Heart left ventricle (tissue), 16 donors: ENCODE results near the gene CAPN11. TPM values are rescaled to one million over a fixed set of nuclear protein-coding genes. Genes with fewer than 3 reads are reported as not detected.
"Not testable (repeated sequence)": the region's sequence is repeated elsewhere in the genome, so short reads cannot be mapped to it uniquely, and the experiment has no call there.

Source experiments
- ATAC-seq, 4 donors: fragments of 200-7000 bp; cut with Tn5 transposase; one replicate each; pipeline ENCODE4 v1.9.1; 2020 to 2022; ENCODE audit warnings: moderate library complexity in 4 of 4, mild to moderate bottlenecking in 3 of 4, moderate number of reproducible peaks in 1 of 4
- DNase-seq, 5 donors: peaks; one replicate each; pipeline ENCODE4 v3.0.0-alpha.2; 2020
- H3K27ac ChIP-seq, 12 donors: fragments of 200-600 bp; sonication (generic) in 4 of 12; one replicate each; pipeline versions ENCODE4 v1.5.0 to v1.8.0; 2016 to 2022; ENCODE audit warnings: mild to moderate bottlenecking in 2 of 12
- H3K27me3 ChIP-seq, 9 donors: fragments of 200-600 bp; sonication (generic) in 2 of 9; one replicate each; pipeline versions ENCODE4 v1.5.1 to v1.8.0; 2016 to 2022; ENCODE audit warnings: mild to moderate bottlenecking in 3 of 9
- H3K36me3 ChIP-seq, 9 donors: fragments of 200-600 bp; sonication (generic) in 2 of 9; one replicate each; pipeline versions ENCODE4 v1.5.0 to v1.8.0; 2018 to 2022; ENCODE audit warnings: mild to moderate bottlenecking in 2 of 9
- H3K4me1 ChIP-seq, 12 donors: fragments of 200-600 bp; sonication (generic) in 4 of 12; one replicate each; pipeline versions ENCODE4 v1.5.0 to v1.8.0; 2016 to 2022; ENCODE audit warnings: mild to moderate bottlenecking in 3 of 12
- H3K4me3 ChIP-seq, 12 donors: fragments of 200-600 bp; sonication (generic) in 4 of 12; one replicate each; pipeline versions ENCODE4 v1.5.0 to v1.8.0; 2017 to 2022; ENCODE audit warnings: mild to moderate bottlenecking in 9 of 12, moderate library complexity in 4 of 12
- H3K9me3 ChIP-seq, 12 donors: fragments of 200-600 bp; sonication (generic) in 4 of 12; one replicate each; pipeline versions ENCODE4 v1.5.0 to v1.8.0; 2016 to 2022; ENCODE audit warnings: mild to moderate bottlenecking in 1 of 12
- CTCF ChIP-seq, 12 donors: fragments of 200-600 bp; sonication (generic) in 4 of 12; IDR thresholded peaks; one replicate each; pipeline versions ENCODE4 v1.5.0 to v1.8.0; 2018 to 2022; ENCODE audit warnings: antibody characterized with exemption in 12 of 12, mild to moderate bottlenecking in 5 of 12
- POLR2A ChIP-seq, 2 donors: fragments of 450-650 bp; IDR thresholded peaks; one replicate each; pipeline ENCODE4 v1.6.1; 2017; ENCODE audit warnings: antibody characterized with exemption in 2 of 2, mild to moderate bottlenecking in 2 of 2, moderate library complexity in 2 of 2
- WGBS, 4 donors: extraction: QIAGEN DNeasy Blood & Tissue Kit in 2 of 4; methylation state at CpG; one replicate each; pipeline versions ENCODE4 v1.1.5 to v1.1.7; 2013 to 2018; 5-methylcytosine and 5-hydroxymethylcytosine counted together
- intact Hi-C, 10 donors: fragments of 100-400 bp; cut with DNase I; formaldehyde crosslinking; loops; one replicate each; pipeline versions ENCODE4 v1.11.1 to v1.14.2; 2022
- polyA plus RNA-seq, 2 donors: library from polyadenylated mRNA; stranded (reverse); fragments of 200-250 nt; gene quantifications; one replicate each; pipeline ENCODE4 v1.2.3, GENCODE V29; 2013
- total RNA-seq, 9 donors: library from RNA; depleted of rRNA in 2 of 9; stranded (reverse); fragments of >200 nt in 2 of 9; fragmentation: NEBNext Ultra II Directional in 3 of 9; extraction: Animal tissue kit (Norgen Biotek cat#: 25700) in 3 of 9; gene quantifications; one replicate each; pipeline versions ENCODE4 v1.1.0 to v1.2.4, GENCODE V29; 2016 to 2023
- donor health status: ischemic (EF 13 %, LVEDD 7.1; RV severe dilation, severe dysfunction).
- donor health status: healthy with polysubstance abuse.
- donor health status: DM: no; HTN: yes; CAD: no.
- donor health status: DM: no; HTN: no; CAD: no.
- donor health status: ischemic (EF 25% LVEDD 6.9; RV normal size, moderate dysfunction).
- donor health status: ischemic (EF 25% LVEDD 5.7; RV mildly dilated, moderate dysfunction).
- donor health status: healthy.
- donor health status: DM: yes; HTN: yes; CAD: no.
- donor health status: ischemic (EF 35%, LVEDD 5.7; RV mildly dilated, moderate dysfunction).
- donor health status: nonischemic (EF 11% LVEDD 7.7; RV severe dilation, severe dysfunction).
- donor health status: DM: yes; HTN: yes; CAD: no.
- donor health status: PGD.
- donor health status: ischemic (EF 29% LVEDD 5.4; RV normal size, mild dysfunction).
- donor health status: nonischemic (EF 23%, LVEDD 6.1; RV moderate dilation, normal function).

CAPN11 gene
- total and polyA plus RNA-seq, 11 donors, result 0.08 to 1.8 (median 0.38) TPM; not detected in 3

- peak overlapping the region in 5 of 12 donors; percentile 5 to 55 (median 38) for H3K4me3 ChIP-seq
- ATAC-seq (peak; percentile 58 to 70 (median 62)), DNase-seq (peak in 4 of 5 donors; percentile 52 to 86 (median 72))
- intact Hi-C loops, result loop anchor here in 5 of 10 donors (5.0 to 10.0 kb wide), 3 partner anchors 132 to 455 kb away; partner anchors contain the start of gene VEGFA (in 1 of the 5)
- H3K9me3 ChIP-seq, result no peaks in the 10 kb centered on the region
- peaks cover 4 to 100% (median 74%) of the 10 kb centered on the region in 12 donors for H3K4me1 ChIP-seq
- peaks cover 0 to 54% (median 38%) of the 10 kb centered on the region in 9 donors for H3K36me3 ChIP-seq
- peak overlapping the region; percentile 81 to 99 (median 92) for H3K27ac ChIP-seq
- peak in 1 of 2 donors; percentile 32 for TF ChIP-seq POLR2A (IDR thresholded peaks at IDR 0.05)
- no peak for TF ChIP-seq CTCF (IDR thresholded peaks at IDR 0.05)
- WGBS, 4 donors, result 42 to 61% (median 53%) methylated on average over 11 of the region's 11 CpGs
- no peaks in the 10 kb centered on the region for H3K27me3 ChIP-seq
Observed at GRCh38 chr6:44229376-44230033, 70.9 kb downstream of the CAPN11 start.

- DNase-seq (peak in 1 of 5 donors; percentile 23), ATAC-seq (no peak)
- WGBS, 4 donors, result 69 to 79% (median 73%) methylated on average over 7 to 10 of the region's 10 CpGs
- no peak for TF ChIP-seq POLR2A (IDR thresholded peaks at IDR 0.05)
- no peak for TF ChIP-seq CTCF (IDR thresholded peaks at IDR 0.05)
- H3K36me3 ChIP-seq, result peaks cover 0 to 54% (median 38%) of the 10 kb centered on the region in 9 donors
- peak overlapping the region; percentile 77 to 99 (median 92) for H3K27ac ChIP-seq
- peak overlapping the region in 4 of 12 donors; percentile 5 to 48 (median 16) for H3K4me3 ChIP-seq
- H3K9me3 ChIP-seq, result no peaks in the 10 kb centered on the region
- H3K27me3 ChIP-seq, result no peaks in the 10 kb centered on the region
- intact Hi-C loops, result loop anchor here in 5 of 10 donors (5.0 to 10.0 kb wide), 3 partner anchors 133 to 455 kb away; partner anchors contain the start of gene VEGFA (in 1 of the 5)
- H3K4me1 ChIP-seq, result peaks cover 6 to 100% (median 75%) of the 10 kb centered on the region in 12 donors
Observed at GRCh38 chr6:44230034-44230675, 71.5 kb downstream of the CAPN11 start.

- peak overlapping the region in 10 of 12 donors; percentile 6 to 99 (median 92) for H3K27ac ChIP-seq
- H3K27me3 ChIP-seq, H3K4me3 ChIP-seq, ATAC-seq, H3K9me3 ChIP-seq: not testable (repeated sequence)
- H3K36me3 ChIP-seq, result peaks cover 0 to 54% (median 38%) of the 10 kb centered on the region in 9 donors
- H3K4me1 ChIP-seq, result peaks cover 3 to 99% (median 68%) of the 10 kb centered on the region in 12 donors
- whole genome bisulfite sequencing, 4 donors, result 86 to 92% (median 89%) methylated on average over 9 of the region's 9 CpGs
- DNase-seq, result peak in 1 of 5 donors; percentile 26
- intact Hi-C loops, result loop anchor here in 5 of 10 donors (5.0 to 10.0 kb wide), 3 partner anchors 134 to 457 kb away; partner anchors contain the start of gene VEGFA (in 1 of the 5)
Observed at GRCh38 chr6:44231426-44231825, 72.8 kb downstream of the CAPN11 start.

DNA sequence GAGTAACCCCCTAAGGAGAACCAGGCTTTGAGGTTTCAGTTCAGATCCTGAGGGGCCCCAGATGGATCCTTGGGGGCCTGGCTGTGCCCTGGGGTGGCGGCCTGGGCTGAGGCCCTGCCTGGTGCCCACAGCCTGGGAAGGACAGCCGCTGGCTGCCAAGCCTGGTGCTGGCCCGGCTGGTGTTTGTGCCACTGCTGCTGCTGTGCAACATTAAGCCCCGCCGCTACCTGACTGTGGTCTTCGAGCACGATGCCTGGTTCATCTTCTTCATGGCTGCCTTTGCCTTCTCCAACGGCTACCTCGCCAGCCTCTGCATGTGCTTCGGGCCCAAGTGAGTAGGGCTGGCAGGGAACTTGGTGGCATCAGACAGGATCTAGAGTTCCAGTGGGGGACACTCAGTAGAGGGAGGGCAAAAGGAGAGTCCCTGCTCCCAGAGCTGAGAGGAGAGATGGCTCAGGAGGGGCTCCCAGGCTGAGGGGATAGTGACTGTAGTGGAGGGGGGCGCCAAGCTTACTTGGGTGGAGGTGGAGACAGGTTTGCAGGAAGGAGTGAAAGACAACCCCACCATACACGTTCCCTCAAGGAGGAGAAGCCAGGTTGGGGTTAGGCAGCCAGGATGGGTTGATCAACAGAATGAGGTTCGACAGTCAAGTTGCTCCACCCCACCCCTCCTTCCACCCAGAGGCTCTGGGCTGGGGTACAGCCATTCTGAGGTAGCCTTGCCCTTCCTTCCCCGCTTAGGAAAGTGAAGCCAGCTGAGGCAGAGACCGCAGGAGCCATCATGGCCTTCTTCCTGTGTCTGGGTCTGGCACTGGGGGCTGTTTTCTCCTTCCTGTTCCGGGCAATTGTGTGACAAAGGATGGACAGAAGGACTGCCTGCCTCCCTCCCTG is 74.3 kb downstream of the CAPN11 start:
- Histone ChIP-seq H3K4me3 (no peak overlapping the region), H3K9me3 (no peaks in the 10 kb centered on the region), H3K27me3 (no peaks in the 10 kb centered on the region), H3K36me3 (peaks cover 0 to 54% (median 38%) of the 10 kb centered on the region in 9 donors), H3K27ac (peak overlapping the region; percentile 78 to 99 (median 91)), H3K4me1 (peaks cover 3 to 96% (median 65%) of the 10 kb centered on the region in 12 donors)
- TF ChIP-seq POLR2A (IDR thresholded peaks at IDR 0.05), result no peak
- no peak for TF ChIP-seq CTCF (IDR thresholded peaks at IDR 0.05)
- WGBS, 4 donors, result 65 to 73% (median 71%) methylated on average over 14 to 16 of the region's 16 CpGs
- ATAC-seq (no peak), DNase-seq (peak in 2 of 5 donors; percentile 16 to 39)
- intact Hi-C loops, result loop anchor here in 5 of 10 donors (5.0 to 10.0 kb wide), 3 partner anchors 136 to 458 kb away; partner anchors contain the start of gene VEGFA (in 1 of the 5)
